GM21528 (cell line): Measurements from ENCODE around the gene CLEC5A.
"Not testable (repeated sequence)": the region's sequence is repeated elsewhere in the genome, so short reads cannot be mapped to it uniquely, and the experiment has no call there.

ENCODE experiments used
- ATAC-seq: cut with Tn5 transposase; IDR thresholded peaks from one replicate; pipeline ENCODE4 v1.9.1; 2021; ENCODE audit warnings: mild to moderate bottlenecking, moderate library complexity; ENCODE audit not compliant: unreplicated experiment, low FRiP score

The CLEC5A gene

GRCh38 chr7:141946796-141947195 lies at the start of gene CLEC5A:
Gene CLEC5A (minus strand): TSS chr7:141946974. CDS start chr7:141946292, 682 bp downstream.
- no peak for ATAC-seq

GRCh38 chr7:141993354-141993753 lies 46.6 kb upstream of the CLEC5A start:
- no peak for ATAC-seq

- ATAC-seq, result no peak
Measured at GRCh38 chr7:141992688-141993087, 45.9 kb upstream of the CLEC5A start.

GRCh38 chr7:141992156-141992555 lies 45.4 kb upstream of the CLEC5A start:
- no peak for ATAC-seq

GRCh38 chr7:141991140-141991539 lies 44.4 kb upstream of the CLEC5A start:
- ATAC-seq, result no peak

GRCh38 chr7:141990011-141990725 lies 43.4 kb upstream of the CLEC5A start:
- ATAC-seq, result no peak

- not testable (repeated sequence) for ATAC-seq
Measured at GRCh38 chr7:141987803-141988202, 41.0 kb upstream of the CLEC5A start.

- ATAC-seq, result no peak
Measured at GRCh38 chr7:141986923-141987322, 40.1 kb upstream of the CLEC5A start.

- ATAC-seq, result not testable (repeated sequence)
Measured at GRCh38 chr7:141985926-141986325, 39.2 kb upstream of the CLEC5A start.

GRCh38 chr7:141979568-141979967 lies 32.8 kb upstream of the CLEC5A start:
- ATAC-seq, result no peak

GRCh38 chr7:141978351-141978750 lies 31.6 kb upstream of the CLEC5A start:
- ATAC-seq, result no peak

GRCh38 chr7:141976524-141977245 lies 29.9 kb upstream of the CLEC5A start:
- ATAC-seq, result no peak

- ATAC-seq, result peak; percentile 82
Measured at GRCh38 chr7:141975806-141976523, 29.2 kb upstream of the CLEC5A start.

- no peak for ATAC-seq
Measured at GRCh38 chr7:141974831-141975230, 28.1 kb upstream of the CLEC5A start.

GRCh38 chr7:141973673-141974072 lies 26.9 kb upstream of the CLEC5A start, which contains the start of gene TAS2R38:
Gene TAS2R38 (minus strand): TSS chr7:141973773. CDS start chr7:141973689, 84 bp downstream.
- no peak for ATAC-seq

- peak; percentile 58 for ATAC-seq
Measured at GRCh38 chr7:141960687-141961422, 14.1 kb upstream of the CLEC5A start.

GRCh38 chr7:141956084-141956483 lies 9.3 kb upstream of the CLEC5A start:
- no peak for ATAC-seq

- no peak for ATAC-seq
Measured at GRCh38 chr7:141954334-141954733, 7.6 kb upstream of the CLEC5A start.

GRCh38 chr7:141952461-141952860 lies 5.7 kb upstream of the CLEC5A start:
- no peak for ATAC-seq

- no peak for ATAC-seq
Measured at GRCh38 chr7:141950806-141951205, 4.0 kb upstream of the CLEC5A start.
